OCI-LY3 (cell line): ENCODE data around the gene PLB1.

Experiments used
- H2AFZ ChIP-seq: fragments of 200-600, 300-600 bp; shearing (Covaris generic); 2 replicates; pipeline ENCODE4 v1.6.0; 2014; ENCODE audit warnings: antibody characterized with exemption, low read depth, low read length
- H3K27ac ChIP-seq: fragments of 200-600, 300-600 bp; sonication (generic); 2 replicates; pipeline ENCODE4 v1.5.1; 2014; ENCODE audit warnings: mild to moderate bottlenecking, low read length, moderate library complexity, mixed read lengths
- H3K27me3 ChIP-seq: fragments of 200-600, 300-600 bp; sonication (generic); 2 replicates; pipeline ENCODE4 v1.6.1; 2014; ENCODE audit warnings: low read depth, low read length, mixed read lengths
- H3K36me3 ChIP-seq: fragments of 200-600, 300-600 bp; sonication (generic); replicated peaks from 2 replicates; pipeline ENCODE3; 2014; ENCODE audit warnings: low read depth, low read length, mixed read lengths
- H3K4me1 ChIP-seq: fragments of 300-600, 200-600 bp; sonication (generic); 2 replicates; pipeline ENCODE4 v1.6.1; 2014; ENCODE audit warnings: low read length, mixed read lengths
- H3K4me2 ChIP-seq: fragments of 200-600, 300-600 bp; sonication (generic); 2 replicates; pipeline ENCODE4 v1.6.1; 2014; ENCODE audit warnings: low read length, mixed read lengths
- H3K4me3 ChIP-seq: fragments of 300-600, 200-600 bp; sonication (generic); 2 replicates; pipeline ENCODE4 v1.5.1; 2014; ENCODE audit warnings: antibody characterized with exemption, mild to moderate bottlenecking, low read length, moderate library complexity
- H3K79me2 ChIP-seq: fragments of 300-600, 200-600 bp; shearing (Covaris generic); 2 replicates; pipeline ENCODE4 v1.6.1; 2014; ENCODE audit warnings: mild to moderate bottlenecking, low read length, mixed read lengths
- H3K9ac ChIP-seq: fragments of 300-600, 200-600 bp; shearing (Covaris generic); 2 replicates; pipeline ENCODE4 v1.6.0; 2014; ENCODE audit warnings: mild to moderate bottlenecking, low read length, moderate library complexity
- H3K9me3 ChIP-seq: fragments of 200-600, 300-600 bp; shearing (Covaris generic); 2 replicates; pipeline ENCODE4 v1.6.1; 2014; ENCODE audit warnings: low read length, mixed read lengths; ENCODE audit not compliant: insufficient read depth
- H4K20me1 ChIP-seq: fragments of 200-600, 300-600 bp; sonication (generic); 2 replicates; pipeline ENCODE4 v1.6.1; 2016; ENCODE audit warnings: low read length, mixed read lengths; ENCODE audit not compliant: insufficient read depth
- EZH2phosphoT487 ChIP-seq: fragments of 200-600 bp; shearing (Covaris generic); IDR thresholded peaks from 2 replicates; pipeline ENCODE4 v1.6.1; 2018; ENCODE audit warnings: antibody characterized with exemption, mixed run types, low read depth
- TF ChIP-seq, protein P1 (sequence below): fragments of 200-600, 300-600 bp; sonication (generic); IDR thresholded peaks from 2 replicates; pipeline ENCODE4 v1.5.1; 2014; ENCODE audit warnings: antibody characterized with exemption, low read length, low read depth

Gene PLB1

DNA sequence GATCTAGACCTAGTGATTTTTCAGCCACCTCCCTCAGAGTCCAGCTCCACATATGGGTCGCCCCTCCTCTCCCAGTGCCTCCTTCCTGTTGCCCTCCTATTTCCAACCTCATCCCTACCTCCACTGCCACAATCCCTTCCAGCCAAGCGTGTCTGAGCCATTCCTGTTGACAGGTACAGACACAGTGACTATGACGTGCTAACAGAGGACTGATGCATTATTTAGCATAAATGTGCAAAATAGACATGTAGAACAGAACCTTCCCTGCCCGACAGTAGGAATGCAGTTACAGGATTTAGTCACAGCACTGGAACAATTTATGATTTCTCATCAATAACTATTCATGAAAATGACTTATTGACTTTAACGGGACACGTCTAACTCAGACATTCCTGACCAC is 171.4 kb downstream of the PLB1 start:
- H4K20me1 ChIP-seq: no peaks in the 10 kb centered on the region
- H3K4me1 ChIP-seq: no peaks in the 10 kb centered on the region
- TF ChIP-seq, protein P1, sequence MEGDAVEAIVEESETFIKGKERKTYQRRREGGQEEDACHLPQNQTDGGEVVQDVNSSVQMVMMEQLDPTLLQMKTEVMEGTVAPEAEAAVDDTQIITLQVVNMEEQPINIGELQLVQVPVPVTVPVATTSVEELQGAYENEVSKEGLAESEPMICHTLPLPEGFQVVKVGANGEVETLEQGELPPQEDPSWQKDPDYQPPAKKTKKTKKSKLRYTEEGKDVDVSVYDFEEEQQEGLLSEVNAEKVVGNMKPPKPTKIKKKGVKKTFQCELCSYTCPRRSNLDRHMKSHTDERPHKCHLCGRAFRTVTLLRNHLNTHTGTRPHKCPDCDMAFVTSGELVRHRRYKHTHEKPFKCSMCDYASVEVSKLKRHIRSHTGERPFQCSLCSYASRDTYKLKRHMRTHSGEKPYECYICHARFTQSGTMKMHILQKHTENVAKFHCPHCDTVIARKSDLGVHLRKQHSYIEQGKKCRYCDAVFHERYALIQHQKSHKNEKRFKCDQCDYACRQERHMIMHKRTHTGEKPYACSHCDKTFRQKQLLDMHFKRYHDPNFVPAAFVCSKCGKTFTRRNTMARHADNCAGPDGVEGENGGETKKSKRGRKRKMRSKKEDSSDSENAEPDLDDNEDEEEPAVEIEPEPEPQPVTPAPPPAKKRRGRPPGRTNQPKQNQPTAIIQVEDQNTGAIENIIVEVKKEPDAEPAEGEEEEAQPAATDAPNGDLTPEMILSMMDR: no peak
- TF ChIP-seq EZH2phosphoT487: no peak
- H3K4me2 ChIP-seq: no peak overlapping the region
- H3K79me2 ChIP-seq: no peaks in the 10 kb centered on the region
- H3K9me3 ChIP-seq: no peaks in the 10 kb centered on the region
- no peak overlapping the region for H3K27ac ChIP-seq
- no peak overlapping the region for H2AFZ ChIP-seq
- no peaks in the 10 kb centered on the region for H3K36me3 ChIP-seq
- no peak overlapping the region for H3K4me3 ChIP-seq
- no peaks in the 10 kb centered on the region for H3K27me3 ChIP-seq
- H3K9ac ChIP-seq: no peak overlapping the region

DNA sequence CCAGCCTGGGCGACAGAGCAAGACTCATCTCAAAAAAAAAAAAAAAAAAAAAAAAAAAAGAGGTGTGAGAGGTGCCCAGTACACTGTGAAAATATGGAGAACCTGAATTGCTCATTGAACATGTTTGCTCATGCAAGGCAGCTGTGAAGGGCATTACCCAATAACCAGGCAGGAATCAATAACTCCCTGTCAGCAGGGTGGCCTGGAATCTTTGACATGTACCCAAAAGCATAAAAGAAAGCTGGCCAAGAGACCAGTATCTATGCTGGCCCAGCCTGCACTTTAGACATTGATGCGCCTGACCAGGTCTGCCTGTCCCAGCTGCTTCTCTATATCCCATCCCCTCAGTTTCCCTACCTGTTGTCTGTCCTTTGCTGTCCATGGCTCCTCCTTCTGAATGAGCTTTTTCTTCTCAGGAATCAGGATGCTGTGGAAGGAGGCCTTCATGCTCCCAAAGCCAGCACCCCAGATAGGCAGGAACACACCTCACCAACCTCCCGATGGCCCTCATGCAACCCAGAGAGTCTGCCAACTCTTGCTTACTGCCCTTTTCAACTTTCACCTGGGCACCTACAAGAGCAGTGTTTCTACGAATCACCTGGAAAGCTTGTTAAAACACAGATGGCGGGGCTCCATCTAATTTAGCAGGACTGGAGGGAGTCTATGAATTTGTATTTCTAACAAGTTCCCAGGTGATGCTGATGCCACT is 172.4 kb downstream of the PLB1 start:
- TF ChIP-seq, protein P1: no peak
- no peak overlapping the region for H3K4me2 ChIP-seq
- no peak overlapping the region for H3K4me3 ChIP-seq
- no peak overlapping the region for H3K27ac ChIP-seq
- no peaks in the 10 kb centered on the region for H3K79me2 ChIP-seq
- no peaks in the 10 kb centered on the region for H3K9me3 ChIP-seq
- H3K9ac ChIP-seq: no peak overlapping the region
- no peak overlapping the region for H2AFZ ChIP-seq
- no peaks in the 10 kb centered on the region for H3K27me3 ChIP-seq
- no peaks in the 10 kb centered on the region for H4K20me1 ChIP-seq
- no peaks in the 10 kb centered on the region for H3K4me1 ChIP-seq
- H3K36me3 ChIP-seq: no peaks in the 10 kb centered on the region

DNA sequence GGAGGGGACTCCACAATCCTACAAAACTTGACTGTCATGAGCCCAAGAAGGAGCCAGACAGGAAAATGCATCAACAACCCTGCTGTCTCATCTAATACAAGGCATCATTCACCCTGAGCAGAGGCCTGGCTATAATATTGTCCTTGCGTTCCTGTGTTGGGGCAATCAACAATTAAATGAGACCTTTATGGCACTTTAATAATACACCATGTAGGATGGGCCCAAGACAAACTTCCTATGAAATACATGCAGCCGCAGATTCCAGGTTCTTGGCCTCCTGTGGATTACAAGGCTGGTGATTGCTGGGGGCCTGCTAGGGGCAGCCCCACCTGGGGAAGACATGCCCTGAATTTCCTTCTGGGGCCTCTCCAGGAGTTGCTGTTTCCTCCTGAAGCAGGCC is 173.0 kb downstream of the PLB1 start:
- no peak overlapping the region for H3K27ac ChIP-seq
- H2AFZ ChIP-seq: no peak overlapping the region
- no peaks in the 10 kb centered on the region for H4K20me1 ChIP-seq
- TF ChIP-seq, protein P1: no peak
- TF ChIP-seq EZH2phosphoT487: no peak
- H3K4me3 ChIP-seq: no peak overlapping the region
- no peaks in the 10 kb centered on the region for H3K9me3 ChIP-seq
- no peaks in the 10 kb centered on the region for H3K36me3 ChIP-seq
- H3K4me1 ChIP-seq: peaks cover 2% of the 10 kb centered on the region
- H3K9ac ChIP-seq: no peak overlapping the region
- no peaks in the 10 kb centered on the region for H3K79me2 ChIP-seq
- no peak overlapping the region for H3K4me2 ChIP-seq
- H3K27me3 ChIP-seq: no peaks in the 10 kb centered on the region

DNA sequence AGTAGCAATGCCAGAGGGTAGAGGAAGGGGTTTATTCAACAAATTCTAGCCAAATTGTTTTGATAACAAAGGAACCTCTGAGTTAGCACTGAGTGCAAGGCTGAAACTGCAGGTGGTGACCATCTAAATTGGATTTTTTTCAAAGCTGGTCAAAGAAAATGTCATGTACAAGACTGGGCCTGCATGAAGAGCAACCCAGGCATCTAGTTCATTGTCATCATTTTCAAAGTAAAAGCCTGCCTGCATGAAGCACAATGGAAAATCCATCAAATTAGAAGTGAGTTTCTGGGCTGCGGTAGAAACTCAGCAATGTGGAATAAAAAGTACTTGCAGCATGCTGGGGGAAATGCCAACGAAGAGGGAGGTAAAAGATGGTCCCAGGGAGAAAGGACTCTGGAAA is 175.0 kb downstream of the PLB1 start:
- Histone ChIP-seq H3K27me3 (no peaks in the 10 kb centered on the region), H3K9me3 (no peaks in the 10 kb centered on the region), H2AFZ (no peak overlapping the region), H3K9ac (no peak overlapping the region), H3K4me3 (no peak overlapping the region), H3K27ac (no peak overlapping the region), H4K20me1 (no peaks in the 10 kb centered on the region), H3K4me1 (peaks cover 15% of the 10 kb centered on the region), H3K79me2 (no peaks in the 10 kb centered on the region), H3K36me3 (no peaks in the 10 kb centered on the region), H3K4me2 (no peak overlapping the region)
- TF ChIP-seq, protein P1: no peak
- TF ChIP-seq EZH2phosphoT487: no peak
